Measurements from ENCODE around the gene TMEM150B.
"Not testable (repeated sequence)": the region's sequence is repeated elsewhere in the genome, so short reads cannot be mapped to it uniquely, and the experiment has no call there.

The TMEM150B gene

DNA sequence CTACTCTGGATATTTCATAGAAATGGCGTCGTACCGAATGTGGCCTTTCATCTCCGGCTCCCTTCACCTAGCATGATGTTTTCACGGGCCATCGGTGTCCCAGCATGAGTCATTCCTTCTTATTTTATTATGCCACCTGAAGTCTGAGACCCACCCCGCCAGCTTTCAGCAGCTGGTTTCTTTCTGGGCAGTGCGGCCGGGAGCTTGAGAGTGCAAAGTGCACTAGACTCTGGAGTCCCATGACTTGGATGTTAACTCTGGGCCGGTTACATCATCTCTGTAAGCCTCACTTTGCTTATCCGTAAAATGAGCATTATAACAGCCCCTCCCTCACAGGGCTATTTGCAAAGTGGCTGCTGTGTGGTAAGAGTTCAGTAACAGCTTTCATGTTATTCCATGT lies 8.7 kb upstream of the TMEM150B start:
- peaks cover 7% of the 10 kb centered on the region for H3K4me1 Mint-ChIP-seq
- no peak overlapping the region for H3K4me3 Mint-ChIP-seq
- TF ChIP-seq, protein P1, sequence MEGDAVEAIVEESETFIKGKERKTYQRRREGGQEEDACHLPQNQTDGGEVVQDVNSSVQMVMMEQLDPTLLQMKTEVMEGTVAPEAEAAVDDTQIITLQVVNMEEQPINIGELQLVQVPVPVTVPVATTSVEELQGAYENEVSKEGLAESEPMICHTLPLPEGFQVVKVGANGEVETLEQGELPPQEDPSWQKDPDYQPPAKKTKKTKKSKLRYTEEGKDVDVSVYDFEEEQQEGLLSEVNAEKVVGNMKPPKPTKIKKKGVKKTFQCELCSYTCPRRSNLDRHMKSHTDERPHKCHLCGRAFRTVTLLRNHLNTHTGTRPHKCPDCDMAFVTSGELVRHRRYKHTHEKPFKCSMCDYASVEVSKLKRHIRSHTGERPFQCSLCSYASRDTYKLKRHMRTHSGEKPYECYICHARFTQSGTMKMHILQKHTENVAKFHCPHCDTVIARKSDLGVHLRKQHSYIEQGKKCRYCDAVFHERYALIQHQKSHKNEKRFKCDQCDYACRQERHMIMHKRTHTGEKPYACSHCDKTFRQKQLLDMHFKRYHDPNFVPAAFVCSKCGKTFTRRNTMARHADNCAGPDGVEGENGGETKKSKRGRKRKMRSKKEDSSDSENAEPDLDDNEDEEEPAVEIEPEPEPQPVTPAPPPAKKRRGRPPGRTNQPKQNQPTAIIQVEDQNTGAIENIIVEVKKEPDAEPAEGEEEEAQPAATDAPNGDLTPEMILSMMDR (IDR thresholded peaks at IDR 0.05), result no peak
- peak overlapping the region; percentile 81 for H3K27ac Mint-ChIP-seq
- no peak for DNase-seq
- H3K27me3 Mint-ChIP-seq (ENCODE audit: low read depth, poor library complexity), result peaks cover 25% of the 10 kb centered on the region
- no peaks in the 10 kb centered on the region for H3K9me3 Mint-ChIP-seq
- no peaks in the 10 kb centered on the region for H3K36me3 Mint-ChIP-seq (ENCODE audit: low read depth)

DNA sequence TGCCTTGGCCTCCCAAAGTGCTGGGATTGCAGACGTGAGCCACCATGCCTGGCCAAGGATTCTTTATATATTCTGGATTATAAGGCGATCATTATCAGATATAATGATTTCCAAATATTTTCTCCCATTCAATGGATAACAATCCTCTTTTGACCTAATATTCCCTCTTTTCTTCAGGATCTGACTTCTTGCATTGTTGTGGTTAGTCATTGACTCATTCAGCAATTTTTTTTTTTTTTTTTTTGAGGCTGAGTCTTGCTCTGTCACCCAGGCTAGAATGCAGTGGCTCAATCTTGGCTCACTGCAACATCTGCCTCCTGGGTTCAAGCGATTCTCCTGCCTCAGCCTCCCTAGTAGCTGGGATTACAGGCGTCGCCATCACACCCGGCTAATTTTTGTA lies 4.7 kb upstream of the TMEM150B start:
- H3K9me3 Mint-ChIP-seq; H3K36me3 Mint-ChIP-seq (ENCODE audit: low read depth); H3K4me3 Mint-ChIP-seq; H3K4me1 Mint-ChIP-seq; H3K27ac Mint-ChIP-seq; DNase-seq: not testable (repeated sequence)
- H3K27me3 Mint-ChIP-seq (ENCODE audit: low read depth, poor library complexity), result peaks cover 17% of the 10 kb centered on the region

DNA sequence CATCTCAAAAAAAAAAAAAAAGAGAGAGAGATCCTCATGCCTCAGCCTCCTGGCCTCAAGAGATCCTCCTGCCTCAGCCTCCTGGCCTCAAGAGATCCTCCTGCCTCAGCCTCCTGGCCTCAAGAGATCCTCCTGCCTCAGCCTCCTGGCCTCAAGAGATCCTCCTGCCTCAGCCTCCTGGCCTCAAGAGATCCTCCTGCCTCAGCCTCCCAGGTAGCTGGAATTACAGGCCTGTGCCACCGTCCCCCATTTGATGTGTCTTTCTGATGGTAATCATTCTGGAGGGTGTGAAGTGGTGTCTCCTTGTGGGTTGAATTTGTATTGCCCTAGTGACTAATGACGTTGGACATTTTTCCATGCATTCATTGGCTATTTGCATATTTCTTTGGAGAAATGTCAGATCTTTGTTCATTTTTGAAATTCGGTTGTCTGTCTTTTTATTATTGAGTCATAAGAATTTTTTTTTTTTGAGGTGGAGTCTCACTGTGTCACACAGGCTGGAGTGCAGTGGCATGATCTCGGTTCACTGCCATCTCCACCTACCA lies 3.7 kb upstream of the TMEM150B start:
- H3K36me3 Mint-ChIP-seq (ENCODE audit: low read depth); H3K9me3 Mint-ChIP-seq; H3K27ac Mint-ChIP-seq; H3K4me1 Mint-ChIP-seq; H3K4me3 Mint-ChIP-seq; DNase-seq: not testable (repeated sequence)
- peaks cover 16% of the 10 kb centered on the region for H3K27me3 Mint-ChIP-seq (ENCODE audit: low read depth, poor library complexity)

DNA sequence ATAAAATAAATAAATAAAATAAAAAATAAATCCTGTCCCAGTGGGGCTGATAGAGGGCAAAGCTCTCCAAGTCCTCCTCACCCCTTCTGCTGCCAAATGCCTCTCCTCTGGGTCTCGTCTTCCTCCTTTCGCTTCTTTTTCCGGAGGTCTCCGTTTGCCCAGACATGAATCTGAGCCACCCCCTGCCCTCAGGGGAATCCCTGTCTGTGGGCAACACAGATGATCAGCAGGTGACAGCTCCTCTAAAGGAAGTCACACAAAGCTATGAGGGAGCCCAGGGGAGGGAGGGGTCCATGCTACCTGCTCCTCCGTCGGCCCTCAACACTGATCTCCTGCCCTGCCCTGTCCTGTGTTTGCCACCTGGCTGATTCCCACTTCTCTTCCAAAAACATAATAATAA lies 479 bp downstream of the TMEM150B start:
- Mint-ChIP-seq H3K27ac (no peak overlapping the region), H3K27me3 (ENCODE audit: low read depth, poor library complexity) (peaks cover 15% of the 10 kb centered on the region), H3K9me3 (no peaks in the 10 kb centered on the region), H3K4me1 (peaks cover 23% of the 10 kb centered on the region), H3K4me3 (no peak overlapping the region), H3K36me3 (ENCODE audit: low read depth) (no peaks in the 10 kb centered on the region)
- TF ChIP-seq, protein P1 (IDR thresholded peaks at IDR 0.05), result no peak
- DNase-seq, result no peak

DNA sequence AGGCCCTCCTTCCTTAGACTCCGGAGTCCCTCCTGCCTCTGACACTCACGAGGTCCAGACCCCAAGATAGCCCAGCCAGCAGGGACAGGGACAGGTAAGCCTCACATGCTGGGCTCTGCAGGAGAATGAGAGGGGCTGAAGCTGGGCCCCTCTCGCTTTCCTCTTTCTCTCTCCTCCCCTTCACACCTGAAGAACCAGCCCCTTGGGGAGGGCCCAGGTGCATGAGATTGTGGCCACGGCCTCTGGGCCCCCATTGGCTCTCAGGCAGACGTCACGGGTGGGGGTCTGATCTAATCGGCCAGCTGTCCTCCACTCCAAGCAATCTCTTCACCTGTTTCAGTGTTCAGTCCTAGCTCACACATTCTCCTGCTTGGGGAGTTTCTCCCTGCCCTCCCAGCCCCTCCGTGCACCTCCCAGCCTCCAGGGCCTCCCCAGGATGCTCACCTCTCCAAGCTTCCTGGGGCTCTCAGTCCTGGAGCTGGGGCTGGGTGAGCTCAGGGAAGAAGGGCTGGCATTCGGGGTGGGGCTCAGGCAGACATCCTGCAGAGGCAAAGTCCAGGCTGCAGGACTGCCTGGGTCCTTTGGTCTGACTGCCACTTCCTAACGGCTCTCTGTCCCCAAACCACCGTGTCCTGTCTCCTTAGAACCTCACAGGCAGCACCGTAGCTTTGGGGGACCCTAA lies 2.8 kb downstream of the TMEM150B start:
- Mint-ChIP-seq H3K9me3 (no peaks in the 10 kb centered on the region), H3K36me3 (ENCODE audit: low read depth) (no peaks in the 10 kb centered on the region), H3K4me1 (peaks cover 26% of the 10 kb centered on the region), H3K27me3 (ENCODE audit: low read depth, poor library complexity) (peaks cover 13% of the 10 kb centered on the region), H3K4me3 (no peak overlapping the region), H3K27ac (no peak overlapping the region)
- TF ChIP-seq, protein P1 (IDR thresholded peaks at IDR 0.05), result no peak
- no peak for DNase-seq

DNA sequence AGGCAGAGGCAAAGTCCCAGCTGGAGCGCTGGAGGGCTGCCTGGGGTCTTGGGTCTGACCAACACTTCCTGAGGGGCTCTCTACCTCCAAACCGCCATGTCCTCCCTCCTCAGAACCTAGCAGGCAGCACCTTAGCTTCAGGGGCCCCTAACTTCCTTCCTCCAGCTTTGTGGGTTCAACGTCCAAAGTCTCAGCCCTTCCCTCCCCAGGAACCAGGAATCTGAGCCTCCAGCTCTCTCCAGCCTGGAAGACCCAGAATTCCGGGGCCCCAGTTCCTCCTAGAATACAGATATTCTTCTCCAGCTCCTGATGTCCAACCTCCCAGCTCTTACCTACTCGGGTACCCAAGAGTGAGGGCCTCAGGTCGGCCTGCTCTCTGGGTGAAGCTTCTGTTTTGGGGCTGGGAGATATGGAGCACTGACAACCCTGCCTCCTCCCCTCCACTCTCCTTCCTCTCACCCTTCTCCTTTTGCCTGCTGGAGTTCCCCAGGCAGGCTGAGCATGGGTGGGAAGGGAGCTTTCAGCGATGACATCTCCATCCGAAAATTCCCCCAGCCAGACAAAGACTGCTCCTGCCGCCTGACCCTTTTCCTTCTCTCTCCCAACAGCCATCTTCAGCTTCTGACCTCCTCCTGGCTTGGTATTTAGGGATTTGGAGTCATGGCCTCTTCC lies 3.5 kb downstream of the TMEM150B start:
- H3K27ac Mint-ChIP-seq, result no peak overlapping the region
- TF ChIP-seq, protein P1 (IDR thresholded peaks at IDR 0.05), result no peak
- no peak for DNase-seq

More for the DNA sequence above, 3.5 kb downstream of the TMEM150B start:
- no peak overlapping the region for H3K4me3 Mint-ChIP-seq
- H3K27me3 Mint-ChIP-seq (ENCODE audit: low read depth, poor library complexity), result peaks cover 15% of the 10 kb centered on the region
- H3K36me3 Mint-ChIP-seq (ENCODE audit: low read depth), result no peaks in the 10 kb centered on the region
- peaks cover 27% of the 10 kb centered on the region for H3K4me1 Mint-ChIP-seq
- H3K9me3 Mint-ChIP-seq, result no peaks in the 10 kb centered on the region
